Neural cell (in vitro differentiated cells): ENCODE measurements around the gene INSIG1.

Experiments
- EP300 ChIP-seq: fragments of 450-650 bp; conservative IDR thresholded peaks from 2 replicates; pipeline ENCODE4 v1.6.1; 2014; ENCODE audit warnings: antibody characterized with exemption, mild to moderate bottlenecking, moderate library complexity; ENCODE audit not compliant: poor library complexity, severe bottlenecking
- EZH2 ChIP-seq: fragments of 200-600, 300-800 bp; shearing (Covaris generic), sonication (generic); IDR thresholded peaks from 2 replicates; pipeline ENCODE4 v1.6.1; 2014; ENCODE audit warnings: antibody characterized with exemption, low read length, borderline replicate concordance, mild to moderate bottlenecking; ENCODE audit not compliant: insufficient read depth, poor library complexity, severe bottlenecking
- MXI1 ChIP-seq: fragments of 450-650 bp; conservative IDR thresholded peaks from 2 replicates; pipeline ENCODE4 v1.6.1; 2014; ENCODE audit warnings: antibody characterized with exemption, mild to moderate bottlenecking; ENCODE audit not compliant: poor library complexity, severe bottlenecking
- POLR2AphosphoS5 ChIP-seq: IDR thresholded peaks from 2 replicates; pipeline ENCODE4 v1.6.1; 2012
- RAD21 ChIP-seq: fragments of 450-650 bp; conservative IDR thresholded peaks from 2 replicates; pipeline ENCODE4 v1.6.1; 2014; ENCODE audit warnings: antibody characterized with exemption, mild to moderate bottlenecking, moderate library complexity
- SMC3 ChIP-seq: fragments of 450-650 bp; conservative IDR thresholded peaks from 2 replicates; pipeline ENCODE4 v1.6.1; 2014; ENCODE audit warnings: antibody characterized with exemption, mild to moderate bottlenecking, moderate library complexity; ENCODE audit not compliant: poor library complexity
- TAF1 ChIP-seq: IDR thresholded peaks from 2 replicates; pipeline ENCODE4 v1.6.1; 2012; ENCODE audit warnings: low read depth
- TF ChIP-seq, protein P1 (sequence below): fragments of 450-650 bp; IDR thresholded peaks from 2 replicates; pipeline ENCODE4 v1.5.1; 2014; ENCODE audit warnings: antibody characterized with exemption, mild to moderate bottlenecking, moderate library complexity; ENCODE audit not compliant: poor library complexity, severe bottlenecking
- TF ChIP-seq, protein P2 (sequence below): IDR thresholded peaks from 2 replicates; pipeline ENCODE4 v1.6.1; 2012; ENCODE audit warnings: borderline replicate concordance

DNA sequence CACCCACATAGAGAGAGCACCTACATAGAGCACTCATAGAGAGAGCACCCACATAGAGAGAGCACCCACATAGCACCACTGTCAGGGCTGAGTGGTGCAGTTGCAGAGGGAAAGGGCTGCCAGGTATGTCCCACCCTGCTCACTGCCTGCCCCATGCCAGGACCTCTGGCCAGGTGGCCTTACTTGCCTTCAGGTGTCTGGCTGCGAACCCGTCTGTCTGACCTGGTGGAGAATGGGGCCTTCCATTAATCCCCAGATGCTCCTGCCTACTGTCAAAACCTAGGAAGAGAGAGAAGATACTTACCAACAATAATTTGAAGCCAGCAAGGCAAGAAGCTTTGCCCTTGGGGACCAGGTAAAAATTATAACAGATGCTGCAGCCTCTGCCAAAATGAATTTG is 51.1 kb downstream of the INSIG1 start:
- TF ChIP-seq SMC3 (no peak), POLR2AphosphoS5 (no peak), EP300 (no peak), RAD21 (no peak), TAF1 (no peak), EZH2 (no peak), MXI1 (no peak)
- TF ChIP-seq, protein P1, sequence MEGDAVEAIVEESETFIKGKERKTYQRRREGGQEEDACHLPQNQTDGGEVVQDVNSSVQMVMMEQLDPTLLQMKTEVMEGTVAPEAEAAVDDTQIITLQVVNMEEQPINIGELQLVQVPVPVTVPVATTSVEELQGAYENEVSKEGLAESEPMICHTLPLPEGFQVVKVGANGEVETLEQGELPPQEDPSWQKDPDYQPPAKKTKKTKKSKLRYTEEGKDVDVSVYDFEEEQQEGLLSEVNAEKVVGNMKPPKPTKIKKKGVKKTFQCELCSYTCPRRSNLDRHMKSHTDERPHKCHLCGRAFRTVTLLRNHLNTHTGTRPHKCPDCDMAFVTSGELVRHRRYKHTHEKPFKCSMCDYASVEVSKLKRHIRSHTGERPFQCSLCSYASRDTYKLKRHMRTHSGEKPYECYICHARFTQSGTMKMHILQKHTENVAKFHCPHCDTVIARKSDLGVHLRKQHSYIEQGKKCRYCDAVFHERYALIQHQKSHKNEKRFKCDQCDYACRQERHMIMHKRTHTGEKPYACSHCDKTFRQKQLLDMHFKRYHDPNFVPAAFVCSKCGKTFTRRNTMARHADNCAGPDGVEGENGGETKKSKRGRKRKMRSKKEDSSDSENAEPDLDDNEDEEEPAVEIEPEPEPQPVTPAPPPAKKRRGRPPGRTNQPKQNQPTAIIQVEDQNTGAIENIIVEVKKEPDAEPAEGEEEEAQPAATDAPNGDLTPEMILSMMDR, result no peak
- TF ChIP-seq, protein P2, sequence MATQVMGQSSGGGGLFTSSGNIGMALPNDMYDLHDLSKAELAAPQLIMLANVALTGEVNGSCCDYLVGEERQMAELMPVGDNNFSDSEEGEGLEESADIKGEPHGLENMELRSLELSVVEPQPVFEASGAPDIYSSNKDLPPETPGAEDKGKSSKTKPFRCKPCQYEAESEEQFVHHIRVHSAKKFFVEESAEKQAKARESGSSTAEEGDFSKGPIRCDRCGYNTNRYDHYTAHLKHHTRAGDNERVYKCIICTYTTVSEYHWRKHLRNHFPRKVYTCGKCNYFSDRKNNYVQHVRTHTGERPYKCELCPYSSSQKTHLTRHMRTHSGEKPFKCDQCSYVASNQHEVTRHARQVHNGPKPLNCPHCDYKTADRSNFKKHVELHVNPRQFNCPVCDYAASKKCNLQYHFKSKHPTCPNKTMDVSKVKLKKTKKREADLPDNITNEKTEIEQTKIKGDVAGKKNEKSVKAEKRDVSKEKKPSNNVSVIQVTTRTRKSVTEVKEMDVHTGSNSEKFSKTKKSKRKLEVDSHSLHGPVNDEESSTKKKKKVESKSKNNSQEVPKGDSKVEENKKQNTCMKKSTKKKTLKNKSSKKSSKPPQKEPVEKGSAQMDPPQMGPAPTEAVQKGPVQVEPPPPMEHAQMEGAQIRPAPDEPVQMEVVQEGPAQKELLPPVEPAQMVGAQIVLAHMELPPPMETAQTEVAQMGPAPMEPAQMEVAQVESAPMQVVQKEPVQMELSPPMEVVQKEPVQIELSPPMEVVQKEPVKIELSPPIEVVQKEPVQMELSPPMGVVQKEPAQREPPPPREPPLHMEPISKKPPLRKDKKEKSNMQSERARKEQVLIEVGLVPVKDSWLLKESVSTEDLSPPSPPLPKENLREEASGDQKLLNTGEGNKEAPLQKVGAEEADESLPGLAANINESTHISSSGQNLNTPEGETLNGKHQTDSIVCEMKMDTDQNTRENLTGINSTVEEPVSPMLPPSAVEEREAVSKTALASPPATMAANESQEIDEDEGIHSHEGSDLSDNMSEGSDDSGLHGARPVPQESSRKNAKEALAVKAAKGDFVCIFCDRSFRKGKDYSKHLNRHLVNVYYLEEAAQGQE, result no peak
